K562 (cell line): ENCODE measurements around the gene DACT1. TPM values are rescaled to one million over a fixed set of nuclear protein-coding genes. Genes with fewer than 3 reads are reported as not detected.

Source experiments
- CEBPG ChIP-seq, 3 experiments: fragments of 200-800 bp in 1 of 3; sonication (Bioruptor generic) in 1 of 3; sonication (generic) in 1 of 3; formaldehyde crosslinking in 1 of 3; IDR thresholded peaks in 2 of 3; conservative IDR thresholded peaks in 1 of 3; 2 replicates each; pipeline versions ENCODE4 v1.6.1 to v1.8.0; 2016 to 2022; ENCODE audit warnings: missing compliant biosample characterization in 2 of 3, missing genetic modification characterization in 2 of 3, mild to moderate bottlenecking in 1 of 3, missing genetic modification reagents in 1 of 3
- DPF2 ChIP-seq: fragments of 450-650 bp; IDR thresholded peaks from 2 replicates; pipeline ENCODE4 v1.6.1; 2016
- ETS2 ChIP-seq: IDR thresholded peaks from 2 replicates; pipeline ENCODE4 v1.6.1; 2016; ENCODE audit warnings: borderline replicate concordance, missing genetic modification characterization, mild to moderate bottlenecking, moderate library complexity, missing compliant biosample characterization; ENCODE audit not compliant: poor library complexity, severe bottlenecking
- MAFF ChIP-seq: IDR thresholded peaks from 2 replicates; pipeline ENCODE4 v1.6.1; 2012; ENCODE audit warnings: low read length, improper control_type of control experiment
- MAFG ChIP-seq: fragments of 450-650 bp; conservative IDR thresholded peaks from 2 replicates; pipeline ENCODE4 v1.6.1; 2016; ENCODE audit warnings: missing genetic modification characterization, missing compliant biosample characterization
- MAFK ChIP-seq: IDR thresholded peaks from 2 replicates; pipeline ENCODE4 v1.6.1; 2011; ENCODE audit warnings: low read length, improper control_type of control experiment
- MCM2 ChIP-seq: fragments of 450-650 bp; IDR thresholded peaks from 2 replicates; pipeline ENCODE4 v1.6.1; 2017; ENCODE audit warnings: low read depth, mild to moderate bottlenecking
- MEIS2 ChIP-seq: fragments of 450-650 bp; IDR thresholded peaks from 2 replicates; pipeline ENCODE4 v1.6.1; 2014; ENCODE audit warnings: mild to moderate bottlenecking; ENCODE audit not compliant: partially characterized antibody
- SRSF9 ChIP-seq: fragments of 200-400 bp; formaldehyde crosslinking; IDR thresholded peaks from 2 replicates; pipeline ENCODE4 v1.6.1; 2017; ENCODE audit warnings: low read depth, low read length, borderline replicate concordance
- ZFP30 ChIP-seq: fragments of 250-450 bp; sonication (Bioruptor Pico); IDR thresholded peaks from 2 replicates; pipeline ENCODE4 v1.8.0; 2022; ENCODE audit warnings: moderate library complexity, mild to moderate bottlenecking, inconsistent platforms, borderline replicate concordance
- ZNF324 ChIP-seq: fragments of 250-450 bp; sonication (Bioruptor Pico); IDR thresholded peaks from 2 replicates; pipeline ENCODE4 v1.4.0; 2020; ENCODE audit warnings: mild to moderate bottlenecking
- ZSCAN32 ChIP-seq: fragments of 450-650 bp; formaldehyde crosslinking; IDR thresholded peaks from 2 replicates; pipeline ENCODE4 v1.4.0; 2020; ENCODE audit warnings: mild to moderate bottlenecking, moderate library complexity
- polyA plus RNA-seq, 8 experiments: library from polyadenylated mRNA; depleted of rRNA in 4 of 8; stranded (reverse) in 5 of 8; unstranded in 3 of 8; fragments of >200 nt; fragmentation: Nextera tagmentation in 2 of 8; fragmentation: Illumina TruSeq in 1 of 8; extraction: Ambion mirVana in 2 of 8; extraction: Trizol in 1 of 8; gene quantifications; 2 replicates each; pipeline versions ENCODE4 v1.2.1 to v1.2.3, GENCODE V29; 2011 to 2014; ENCODE audit warnings: inconsistent platforms in 1 of 8, missing spikeins in 1 of 8
- total RNA-seq, 7 experiments: library from RNA; depleted of rRNA in 6 of 7; stranded (reverse); fragments of >200 nt in 6 of 7; fragmentation: Illumina TruSeq in 2 of 7; extraction: Trizol in 2 of 7; gene quantifications; 2 replicates each; pipeline versions ENCODE4 v1.2.1 to v1.2.3, GENCODE V29; 2011 to 2021; ENCODE audit warnings: low replicate concordance in 1 of 7
- TF ChIP-seq, protein P1 (sequence below): sonication (generic); formaldehyde crosslinking; IDR thresholded peaks from 2 replicates; pipeline ENCODE4 v1.8.0; 2023; ENCODE audit warnings: mild to moderate bottlenecking, missing genetic modification reagents
- TF ChIP-seq, protein P2 (sequence below): fragments of 250-450 bp; sonication (Bioruptor Pico); IDR thresholded peaks from 2 replicates; pipeline ENCODE4 v1.4.0; 2020

Gene DACT1
- total and polyA plus RNA-seq, 9 of the 15 experiments (the other 6 are each of a cell fraction or from before 2014, with no cell fraction given), result 0.07 to 0.30 (median 0.13) TPM

DNA sequence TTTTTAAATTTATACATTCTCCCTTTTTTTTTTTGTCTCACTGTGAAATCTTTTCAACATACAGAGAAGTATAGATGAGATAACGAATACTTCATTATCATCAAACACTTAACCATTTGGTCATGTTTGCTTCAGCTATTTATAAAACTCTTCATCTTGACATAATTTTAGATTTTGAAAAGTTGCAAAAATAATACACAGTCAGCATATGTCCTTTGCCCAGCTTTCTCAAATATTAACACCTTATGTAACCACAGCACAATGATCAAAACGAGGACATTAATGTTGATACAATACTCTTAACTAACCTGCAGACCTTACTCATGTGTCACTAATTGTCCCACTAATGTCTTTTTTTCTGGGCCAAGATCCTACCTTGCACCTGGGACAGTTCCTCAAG is 36.0 kb downstream of the DACT1 start (continued):
- TF ChIP-seq, protein P1, sequence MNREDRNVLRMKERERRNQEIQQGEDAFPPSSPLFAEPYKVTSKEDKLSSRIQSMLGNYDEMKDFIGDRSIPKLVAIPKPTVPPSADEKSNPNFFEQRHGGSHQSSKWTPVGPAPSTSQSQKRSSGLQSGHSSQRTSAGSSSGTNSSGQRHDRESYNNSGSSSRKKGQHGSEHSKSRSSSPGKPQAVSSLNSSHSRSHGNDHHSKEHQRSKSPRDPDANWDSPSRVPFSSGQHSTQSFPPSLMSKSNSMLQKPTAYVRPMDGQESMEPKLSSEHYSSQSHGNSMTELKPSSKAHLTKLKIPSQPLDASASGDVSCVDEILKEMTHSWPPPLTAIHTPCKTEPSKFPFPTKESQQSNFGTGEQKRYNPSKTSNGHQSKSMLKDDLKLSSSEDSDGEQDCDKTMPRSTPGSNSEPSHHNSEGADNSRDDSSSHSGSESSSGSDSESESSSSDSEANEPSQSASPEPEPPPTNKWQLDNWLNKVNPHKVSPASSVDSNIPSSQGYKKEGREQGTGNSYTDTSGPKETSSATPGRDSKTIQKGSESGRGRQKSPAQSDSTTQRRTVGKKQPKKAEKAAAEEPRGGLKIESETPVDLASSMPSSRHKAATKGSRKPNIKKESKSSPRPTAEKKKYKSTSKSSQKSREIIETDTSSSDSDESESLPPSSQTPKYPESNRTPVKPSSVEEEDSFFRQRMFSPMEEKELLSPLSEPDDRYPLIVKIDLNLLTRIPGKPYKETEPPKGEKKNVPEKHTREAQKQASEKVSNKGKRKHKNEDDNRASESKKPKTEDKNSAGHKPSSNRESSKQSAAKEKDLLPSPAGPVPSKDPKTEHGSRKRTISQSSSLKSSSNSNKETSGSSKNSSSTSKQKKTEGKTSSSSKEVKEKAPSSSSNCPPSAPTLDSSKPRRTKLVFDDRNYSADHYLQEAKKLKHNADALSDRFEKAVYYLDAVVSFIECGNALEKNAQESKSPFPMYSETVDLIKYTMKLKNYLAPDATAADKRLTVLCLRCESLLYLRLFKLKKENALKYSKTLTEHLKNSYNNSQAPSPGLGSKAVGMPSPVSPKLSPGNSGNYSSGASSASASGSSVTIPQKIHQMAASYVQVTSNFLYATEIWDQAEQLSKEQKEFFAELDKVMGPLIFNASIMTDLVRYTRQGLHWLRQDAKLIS (CRISPR knock-in tag), result no peak
- TF ChIP-seq ZSCAN32 (CRISPR knock-in tag) (no peak), ETS2 (tag) (no peak), CEBPG (CRISPR knock-in tag; IDR thresholded peaks at IDR 0.05) (no peak), CEBPG (tag; conservative IDR thresholded peaks at IDR 0.05 in 1 of 2, IDR thresholded peaks at IDR 0.05 in 1 of 2) (no peak), SRSF9 (no peak), ZNF324 (CRISPR knock-in tag) (no peak), ZFP30 (CRISPR knock-in tag) (no peak), MAFF (peak; percentile 15; the same call in 1 of the 2 replicates), MCM2 (no peak), DPF2 (no peak), MEIS2 (no peak), MAFK (peak; percentile 4; the same call in 1 of the 2 replicates), MAFG (0 out of 2 replicates have a peak, but pooled peaks have one; percentile 28)
- TF ChIP-seq, protein P2, sequence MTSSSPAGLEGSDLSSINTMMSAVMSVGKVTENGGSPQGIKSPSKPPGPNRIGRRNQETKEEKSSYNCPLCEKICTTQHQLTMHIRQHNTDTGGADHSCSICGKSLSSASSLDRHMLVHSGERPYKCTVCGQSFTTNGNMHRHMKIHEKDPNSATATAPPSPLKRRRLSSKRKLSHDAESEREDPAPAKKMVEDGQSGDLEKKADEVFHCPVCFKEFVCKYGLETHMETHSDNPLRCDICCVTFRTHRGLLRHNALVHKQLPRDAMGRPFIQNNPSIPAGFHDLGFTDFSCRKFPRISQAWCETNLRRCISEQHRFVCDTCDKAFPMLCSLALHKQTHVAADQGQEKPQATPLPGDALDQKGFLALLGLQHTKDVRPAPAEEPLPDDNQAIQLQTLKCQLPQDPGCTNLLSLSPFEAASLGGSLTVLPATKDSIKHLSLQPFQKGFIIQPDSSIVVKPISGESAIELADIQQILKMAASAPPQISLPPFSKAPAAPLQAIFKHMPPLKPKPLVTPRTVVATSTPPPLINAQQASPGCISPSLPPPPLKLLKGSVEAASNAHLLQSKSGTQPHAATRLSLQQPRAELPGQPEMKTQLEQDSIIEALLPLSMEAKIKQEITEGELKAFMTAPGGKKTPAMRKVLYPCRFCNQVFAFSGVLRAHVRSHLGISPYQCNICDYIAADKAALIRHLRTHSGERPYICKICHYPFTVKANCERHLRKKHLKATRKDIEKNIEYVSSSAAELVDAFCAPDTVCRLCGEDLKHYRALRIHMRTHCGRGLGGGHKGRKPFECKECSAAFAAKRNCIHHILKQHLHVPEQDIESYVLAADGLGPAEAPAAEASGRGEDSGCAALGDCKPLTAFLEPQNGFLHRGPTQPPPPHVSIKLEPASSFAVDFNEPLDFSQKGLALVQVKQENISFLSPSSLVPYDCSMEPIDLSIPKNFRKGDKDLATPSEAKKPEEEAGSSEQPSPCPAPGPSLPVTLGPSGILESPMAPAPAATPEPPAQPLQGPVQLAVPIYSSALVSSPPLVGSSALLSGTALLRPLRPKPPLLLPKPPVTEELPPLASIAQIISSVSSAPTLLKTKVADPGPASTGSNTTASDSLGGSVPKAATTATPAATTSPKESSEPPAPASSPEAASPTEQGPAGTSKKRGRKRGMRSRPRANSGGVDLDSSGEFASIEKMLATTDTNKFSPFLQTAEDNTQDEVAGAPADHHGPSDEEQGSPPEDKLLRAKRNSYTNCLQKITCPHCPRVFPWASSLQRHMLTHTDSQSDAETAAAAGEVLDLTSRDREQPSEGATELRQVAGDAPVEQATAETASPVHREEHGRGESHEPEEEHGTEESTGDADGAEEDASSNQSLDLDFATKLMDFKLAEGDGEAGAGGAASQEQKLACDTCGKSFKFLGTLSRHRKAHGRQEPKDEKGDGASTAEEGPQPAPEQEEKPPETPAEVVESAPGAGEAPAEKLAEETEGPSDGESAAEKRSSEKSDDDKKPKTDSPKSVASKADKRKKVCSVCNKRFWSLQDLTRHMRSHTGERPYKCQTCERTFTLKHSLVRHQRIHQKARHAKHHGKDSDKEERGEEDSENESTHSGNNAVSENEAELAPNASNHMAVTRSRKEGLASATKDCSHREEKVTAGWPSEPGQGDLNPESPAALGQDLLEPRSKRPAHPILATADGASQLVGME, result no peak
- TF ChIP-seq, all 486 proteins: peak for 4
